AG10803 (cell line): ENCODE measurements around the gene OTUD1.

ENCODE experiments used
- DNase-seq: peaks from one replicate; pipeline ENCODE4 v3.0.0; 2010; ENCODE audit warnings: low read depth
- H3K4me3 ChIP-seq: 2 replicates; pipeline ENCODE4 v1.5.1; 2011; ENCODE audit warnings: mild to moderate bottlenecking, low read length, control low read depth
- CTCF ChIP-seq: conservative IDR thresholded peaks from 2 replicates; pipeline ENCODE4 v1.5.1; 2011; ENCODE audit warnings: mild to moderate bottlenecking, low read length, control low read depth, inconsistent platforms

The OTUD1 gene

GRCh38 chr10:23437963-23438546 lies 820 bp upstream of the OTUD1 start:
- H3K4me3 ChIP-seq, result peak overlapping the region; percentile 68
- DNase-seq, result no peak
- TF ChIP-seq CTCF, result no peak

GRCh38 chr10:23439452-23439960 lies 631 bp downstream of the OTUD1 start:
- peak; percentile 6 for DNase-seq
- peak overlapping the region; percentile 84 for H3K4me3 ChIP-seq
- no peak for TF ChIP-seq CTCF

- peak; percentile 38 for DNase-seq
- TF ChIP-seq CTCF, result no peak
- H3K4me3 ChIP-seq, result peak overlapping the region; percentile 84
These were observed 1.4 kb downstream of the OTUD1 start for GRCh38 chr10:23439961-23440889.

- H3K4me3 ChIP-seq, result peak overlapping the region; percentile 84
- DNase-seq, result peak; percentile 45
- no peak for TF ChIP-seq CTCF
These were observed 2.4 kb downstream of the OTUD1 start for GRCh38 chr10:23441251-23441650.

- DNase-seq, result peak; percentile 63
- H3K4me3 ChIP-seq, result no peak overlapping the region
These were observed 4.1 kb downstream of the OTUD1 start for GRCh38 chr10:23442936-23443335.

GRCh38 chr10:23445591-23445990 lies 6.7 kb downstream of the OTUD1 start:
- DNase-seq, result no peak
- no peak for TF ChIP-seq CTCF
- H3K4me3 ChIP-seq, result no peak overlapping the region

More at GRCh38 chr10:23442936-23443335, 4.1 kb downstream of the OTUD1 start:
- no peak for TF ChIP-seq CTCF

GRCh38 chr10:23448323-23448722 lies 9.4 kb downstream of the OTUD1 start:
- TF ChIP-seq CTCF, result no peak
- no peak overlapping the region for H3K4me3 ChIP-seq

More at GRCh38 chr10:23448323-23448722, 9.4 kb downstream of the OTUD1 start:
- DNase-seq, result no peak
